ENCODE measurements around the gene LRRC71.

GRCh38 chr1:156947818-156948525, 27.5 kb downstream of the LRRC71 start:
- no peak for TF ChIP-seq POLR2A (IDR thresholded peaks at IDR 0.05; ENCODE audit: low read depth, low read length)
- TF ChIP-seq POLR2AphosphoS5 (IDR thresholded peaks at IDR 0.05; ENCODE audit: low read depth, low read length): no peak

Measured in GM12892 (cell line).